Loucy (cell line): ENCODE results near the gene ARHGAP26.

Experiments
- CTCF ChIP-seq: fragments of 200-600 bp; sonication (generic); conservative IDR thresholded peaks from 2 replicates; pipeline ENCODE4 v1.5.1; 2014; ENCODE audit warnings: mild to moderate bottlenecking, antibody characterized with exemption, low read length
- EZH2phosphoT487 ChIP-seq: fragments of 200-600 bp; IDR thresholded peaks from 2 replicates; pipeline ENCODE4 v1.6.1; 2018; ENCODE audit warnings: antibody characterized with exemption, mild to moderate bottlenecking, moderate library complexity, borderline replicate concordance

- TF ChIP-seq EZH2phosphoT487 (no peak), CTCF (no peak)
Measured at GRCh38 chr5:142810081-142810480, 39.9 kb downstream of the ARHGAP26 start.
